ENCODE results near the gene LRRK1. TPM values are rescaled to one million over a fixed set of nuclear protein-coding genes. Genes with fewer than 3 reads are reported as not detected.

The LRRK1 gene
- total RNA-seq, 1 donor from 2014 or later = 4.8 TPM

DNA sequence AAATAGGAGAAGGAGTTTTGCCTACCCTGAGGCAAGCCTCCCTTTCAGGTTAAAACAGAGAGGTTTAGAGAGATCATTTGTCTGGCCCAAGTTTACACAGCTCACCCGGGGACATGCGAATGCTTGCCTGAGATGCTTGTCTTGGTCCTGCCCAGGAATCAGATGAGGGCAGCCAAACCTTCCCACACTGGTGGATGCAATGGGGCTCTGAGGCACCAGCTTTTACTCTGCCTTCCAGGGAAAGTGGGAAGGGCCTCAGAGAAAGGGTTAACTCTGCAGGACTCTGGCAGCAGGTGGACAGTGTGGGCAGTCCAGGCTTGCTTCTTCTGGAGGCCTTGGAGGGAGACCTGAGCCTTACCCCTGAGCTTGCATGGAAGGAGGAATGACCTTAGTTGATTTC is 90.0 kb downstream of the LRRK1 start:
- no peak overlapping the region for H3K4me3 Mint-ChIP-seq (ENCODE audit: unreplicated experiment)
- no peak overlapping the region for H3K27ac Mint-ChIP-seq (ENCODE audit: unreplicated experiment)

DNA sequence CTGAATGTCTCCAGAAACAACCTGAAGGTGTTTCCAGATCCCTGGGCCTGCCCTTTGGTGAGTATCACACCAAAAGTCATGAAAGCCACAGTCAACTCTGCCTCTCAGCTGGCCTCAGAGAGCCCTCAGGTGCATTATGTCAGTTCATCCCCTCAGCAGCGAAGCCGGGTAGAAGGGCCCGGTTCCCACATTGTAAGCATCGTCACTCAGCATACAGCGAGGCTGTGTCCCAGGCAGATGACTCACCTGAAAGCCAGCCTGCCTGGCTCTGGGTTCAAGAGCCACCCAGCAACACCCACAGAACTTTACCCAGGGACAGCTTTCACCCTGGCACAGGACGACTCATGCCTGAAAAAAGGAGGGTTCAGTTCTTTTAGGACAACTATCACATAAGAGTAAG is 91.6 kb downstream of the LRRK1 start:
- no peaks in the 10 kb centered on the region for H3K36me3 Mint-ChIP-seq (ENCODE audit: low read depth, unreplicated experiment)
- peaks cover 10% of the 10 kb centered on the region for H3K27me3 Mint-ChIP-seq (ENCODE audit: unreplicated experiment)
- H3K9me3 Mint-ChIP-seq (ENCODE audit: unreplicated experiment) = peaks cover 1% of the 10 kb centered on the region
- DNase-seq (ENCODE audit: low spot score) = no peak
- TF ChIP-seq, protein P1, sequence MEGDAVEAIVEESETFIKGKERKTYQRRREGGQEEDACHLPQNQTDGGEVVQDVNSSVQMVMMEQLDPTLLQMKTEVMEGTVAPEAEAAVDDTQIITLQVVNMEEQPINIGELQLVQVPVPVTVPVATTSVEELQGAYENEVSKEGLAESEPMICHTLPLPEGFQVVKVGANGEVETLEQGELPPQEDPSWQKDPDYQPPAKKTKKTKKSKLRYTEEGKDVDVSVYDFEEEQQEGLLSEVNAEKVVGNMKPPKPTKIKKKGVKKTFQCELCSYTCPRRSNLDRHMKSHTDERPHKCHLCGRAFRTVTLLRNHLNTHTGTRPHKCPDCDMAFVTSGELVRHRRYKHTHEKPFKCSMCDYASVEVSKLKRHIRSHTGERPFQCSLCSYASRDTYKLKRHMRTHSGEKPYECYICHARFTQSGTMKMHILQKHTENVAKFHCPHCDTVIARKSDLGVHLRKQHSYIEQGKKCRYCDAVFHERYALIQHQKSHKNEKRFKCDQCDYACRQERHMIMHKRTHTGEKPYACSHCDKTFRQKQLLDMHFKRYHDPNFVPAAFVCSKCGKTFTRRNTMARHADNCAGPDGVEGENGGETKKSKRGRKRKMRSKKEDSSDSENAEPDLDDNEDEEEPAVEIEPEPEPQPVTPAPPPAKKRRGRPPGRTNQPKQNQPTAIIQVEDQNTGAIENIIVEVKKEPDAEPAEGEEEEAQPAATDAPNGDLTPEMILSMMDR (IDR thresholded peaks at IDR 0.05; ENCODE audit: unreplicated experiment) = no peak
- H3K4me3 Mint-ChIP-seq (ENCODE audit: unreplicated experiment) = no peak overlapping the region
- peaks cover 27% of the 10 kb centered on the region for H3K4me1 Mint-ChIP-seq (ENCODE audit: unreplicated experiment)
- no peak overlapping the region for H3K27ac Mint-ChIP-seq (ENCODE audit: unreplicated experiment)

More for the DNA sequence above, 90.0 kb downstream of the LRRK1 start:
- peaks cover 5% of the 10 kb centered on the region for H3K9me3 Mint-ChIP-seq (ENCODE audit: unreplicated experiment)
- no peaks in the 10 kb centered on the region for H3K36me3 Mint-ChIP-seq (ENCODE audit: low read depth, unreplicated experiment)
- peaks cover 27% of the 10 kb centered on the region for H3K4me1 Mint-ChIP-seq (ENCODE audit: unreplicated experiment)
- H3K27me3 Mint-ChIP-seq (ENCODE audit: unreplicated experiment) = peaks cover 12% of the 10 kb centered on the region
- no peak for DNase-seq (ENCODE audit: low spot score)
- TF ChIP-seq, protein P1 (IDR thresholded peaks at IDR 0.05; ENCODE audit: unreplicated experiment) = no peak

DNA sequence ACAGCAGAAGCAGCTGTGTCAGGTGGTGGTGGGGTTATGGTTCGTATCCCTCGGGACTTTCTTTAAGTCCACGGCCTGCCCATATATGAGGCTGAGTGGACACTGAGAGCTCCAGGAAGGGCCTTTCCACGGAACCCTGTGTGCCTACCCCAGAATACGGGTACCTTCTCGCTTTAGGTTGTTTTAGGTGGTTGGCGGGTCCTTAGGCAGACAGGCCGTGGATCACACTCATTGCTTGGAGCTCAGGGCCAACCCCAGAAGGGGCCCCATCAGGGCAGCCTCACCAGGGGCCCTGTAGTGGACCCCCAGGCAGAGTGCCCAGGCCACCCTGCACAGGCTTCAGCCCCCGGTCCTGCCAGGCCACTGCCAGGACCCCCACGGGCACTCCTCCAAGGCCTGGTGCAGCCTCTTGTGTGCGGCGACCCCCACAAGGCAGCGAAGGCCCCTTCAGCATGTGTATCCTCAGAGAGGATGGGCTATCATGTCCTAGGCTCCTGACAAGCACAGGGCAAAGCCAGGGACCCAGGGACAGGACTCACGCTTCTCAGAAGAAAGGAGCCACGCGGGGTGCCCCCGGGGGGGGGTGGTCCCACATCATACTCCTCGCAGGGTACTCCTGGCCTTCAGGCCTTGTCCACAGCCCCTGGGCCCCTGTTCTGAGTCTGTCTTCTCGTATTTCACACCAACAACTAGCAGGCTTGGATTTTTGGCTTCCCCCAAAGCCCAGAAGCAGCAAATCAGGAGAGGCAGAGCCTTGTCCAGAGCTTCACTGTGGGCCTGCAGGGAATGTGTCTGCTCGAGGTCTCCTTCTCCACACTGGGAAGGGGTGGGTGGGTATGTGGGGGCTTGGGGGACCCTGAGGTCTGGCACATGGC is 93.4 kb downstream of the LRRK1 start:
- Mint-ChIP-seq H3K4me1 (ENCODE audit: unreplicated experiment) (peaks cover 21% of the 10 kb centered on the region), H3K27me3 (ENCODE audit: unreplicated experiment) (peaks cover 10% of the 10 kb centered on the region), H3K27ac (ENCODE audit: unreplicated experiment) (no peak overlapping the region), H3K9me3 (ENCODE audit: unreplicated experiment) (no peaks in the 10 kb centered on the region), H3K4me3 (ENCODE audit: unreplicated experiment) (no peak overlapping the region), H3K36me3 (ENCODE audit: low read depth, unreplicated experiment) (no peaks in the 10 kb centered on the region)
- no peak for DNase-seq (ENCODE audit: low spot score)
- TF ChIP-seq, protein P1 (IDR thresholded peaks at IDR 0.05; ENCODE audit: unreplicated experiment) = no peak

DNA sequence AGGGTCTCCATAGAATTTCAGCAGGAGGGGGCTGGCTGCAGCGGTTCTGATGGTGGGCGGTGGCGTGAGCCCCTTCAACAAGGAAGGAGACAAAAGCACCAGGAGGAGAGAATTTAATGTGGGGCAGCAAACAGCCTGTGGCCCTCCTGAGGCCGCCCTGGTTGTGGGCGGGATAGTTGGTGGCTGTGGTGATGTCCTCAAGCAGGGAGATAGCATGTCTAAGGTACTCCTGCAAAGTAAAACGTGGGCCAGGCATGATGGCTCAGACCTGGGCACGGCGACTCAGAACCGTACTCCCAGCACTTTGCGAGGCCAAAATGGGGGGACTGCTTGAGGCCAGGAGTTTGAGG is 94.0 kb downstream of the LRRK1 start:
- H3K4me3 Mint-ChIP-seq (ENCODE audit: unreplicated experiment) = no peak overlapping the region
- H3K4me1 Mint-ChIP-seq (ENCODE audit: unreplicated experiment) = peaks cover 17% of the 10 kb centered on the region
- H3K27me3 Mint-ChIP-seq (ENCODE audit: unreplicated experiment) = peaks cover 10% of the 10 kb centered on the region
- DNase-seq (ENCODE audit: low spot score) = no peak
- TF ChIP-seq, protein P1 (IDR thresholded peaks at IDR 0.05; ENCODE audit: unreplicated experiment) = no peak
- H3K9me3 Mint-ChIP-seq (ENCODE audit: unreplicated experiment) = no peaks in the 10 kb centered on the region
- peak overlapping the region; percentile 61 for H3K27ac Mint-ChIP-seq (ENCODE audit: unreplicated experiment)
- no peaks in the 10 kb centered on the region for H3K36me3 Mint-ChIP-seq (ENCODE audit: low read depth, unreplicated experiment)

Measured in endothelial cell (in vitro differentiated cells).